K562 (cell line): ENCODE data around the gene YIPF2. TPM values are rescaled to one million over a fixed set of nuclear protein-coding genes. Genes with fewer than 3 reads are reported as not detected.

Source experiments
- ATAC-seq: fragments of 200-7000 bp; cut with Tn5 transposase; 3 replicates; pipeline ENCODE4 v1.9.1; 2020; ENCODE audit warnings: moderate library complexity
- Bru-seq: library from RNA; stranded (reverse); fragments of 400-500 nt; gene quantifications from one replicate; lab custom pipeline; 2021; lab: Mats Ljungman, UMichigan
- BruChase-seq, 2 experiments: library from RNA; stranded (reverse); fragments of 400-500 nt; gene quantifications; one replicate each; lab custom pipeline; 2021; lab: Mats Ljungman, UMichigan
- BruUV-seq: library from RNA; stranded (reverse); fragments of 400-500 nt; replicated peaks from 2 replicates; lab custom pipeline; 2021; lab: Mats Ljungman, UMichigan
- CTCF ChIA-PET: fragments of 300-600 bp; formaldehyde crosslinking; extraction: SDS; loops from one replicate; lab custom pipeline; 2021; ENCODE audit warnings: low intra/inter-chr PET ratio; lab: Yijun Ruan, JAX
- POLR2A ChIA-PET: fragments of 300-600, 350-650 bp; sonication (Branson Sonifier 250); formaldehyde crosslinking; extraction: SDS; loops from one replicate; lab custom pipeline; 2021; ENCODE audit warnings: antibody characterized with exemption, inconsistent platforms; lab: Yijun Ruan, JAX
- DNase-seq, 4 experiments: peaks; one replicate each; pipeline versions ENCODE4 v3.0.0 to v3.0.0-alpha.2; 2011 to 2018; ENCODE audit warnings: low spot score in 3 of 4, mixed read lengths in 3 of 4; ENCODE audit errors: extremely low read depth in 1 of 4
- FAIRE-seq: peaks from 2 replicates; lab custom pipeline; 2011; peaks lifted over from hg19 to GRCh38; lab: Jason Lieb, UNC
- H2AFZ ChIP-seq: 2 replicates; pipeline ENCODE4 v1.6.0; 2011; ENCODE audit warnings: low read depth, low read length, control low read depth, inconsistent platforms
- H3K27ac ChIP-seq: fragments of 200-600 bp; 3 replicates; pipeline ENCODE4 v1.8.0; 2011; ENCODE audit warnings: low read depth, mild to moderate bottlenecking, control low read depth, inconsistent platforms, low read length, moderate library complexity, mixed read lengths; ENCODE audit errors: extremely low read depth
- H3K27me3 ChIP-seq, 2 experiments: fragments of 300-600 bp in 1 of 2; 2 replicates in 1 of 2; 3 replicates in 1 of 2; pipeline versions ENCODE4 v1.6.0 to v1.8.0; 2011; ENCODE audit warnings: inconsistent platforms in 2 of 2, low read length in 2 of 2, mild to moderate bottlenecking in 1 of 2, mixed read lengths in 1 of 2, moderate library complexity in 1 of 2; ENCODE audit not compliant: control insufficient read depth in 2 of 2, insufficient read depth in 2 of 2
- H3K36me3 ChIP-seq: fragments of 300-600 bp; 3 replicates; pipeline ENCODE4 v1.8.0; 2011; ENCODE audit warnings: mild to moderate bottlenecking, low read length, inconsistent platforms; ENCODE audit not compliant: control insufficient read depth, insufficient read depth
- H3K4me1 ChIP-seq, 2 experiments: fragments of 200-600 bp in 1 of 2; replicated peaks in 1 of 2; 2 replicates in 1 of 2; 3 replicates in 1 of 2; pipeline versions ENCODE4 v1.5.1 to v1.8.0; 2011; ENCODE audit warnings: inconsistent platforms in 2 of 2, low read length in 2 of 2, mild to moderate bottlenecking in 1 of 2, mixed read lengths in 1 of 2, moderate library complexity in 1 of 2; ENCODE audit not compliant: control insufficient read depth in 2 of 2, insufficient read depth in 2 of 2
- H3K4me2 ChIP-seq: 2 replicates; pipeline ENCODE4 v1.6.1; 2011; ENCODE audit warnings: low read length, control low read depth, inconsistent platforms, mixed read lengths; ENCODE audit not compliant: insufficient read depth
- H3K4me3 ChIP-seq: fragments of 200-600 bp; sonication (generic), shearing (Covaris generic); 2 replicates; pipeline ENCODE4 v1.5.1; 2016; ENCODE audit warnings: control low read depth, inconsistent platforms
- H3K79me2 ChIP-seq: fragments of 200-600 bp; 3 replicates; pipeline ENCODE4 v1.8.0; 2011; ENCODE audit warnings: low read length, inconsistent platforms; ENCODE audit not compliant: control insufficient read depth, insufficient read depth
- H3K9ac ChIP-seq, 2 experiments: 2 replicates each; pipeline versions ENCODE4 v1.6.0 to v1.6.1; 2011; ENCODE audit warnings: low read depth in 2 of 2, low read length in 2 of 2, control low read depth in 1 of 2, inconsistent platforms in 1 of 2, mild to moderate bottlenecking in 1 of 2, mixed read lengths in 1 of 2; ENCODE audit not compliant: insufficient read depth in 1 of 2
- H3K9me1 ChIP-seq: one replicate; pipeline ENCODE4 v1.6.0; 2011; ENCODE audit warnings: inconsistent platforms, mild to moderate bottlenecking, low read length, moderate library complexity; ENCODE audit not compliant: control insufficient read depth, insufficient read depth
- H3K9me3 ChIP-seq: replicated peaks from 2 replicates; pipeline ENCODE4 v1.5.1; 2011; ENCODE audit warnings: low read depth, low read length, inconsistent platforms; ENCODE audit not compliant: control insufficient read depth, insufficient read depth
- H4K20me1 ChIP-seq: replicated peaks from 2 replicates; pipeline ENCODE4 v1.6.1; 2011; ENCODE audit warnings: low read length, inconsistent platforms, mixed read lengths; ENCODE audit not compliant: control insufficient read depth, insufficient read depth
- HOXB6 ChIP-seq: fragments of 250-450 bp; sonication (Bioruptor Pico); IDR thresholded peaks from 2 replicates; pipeline ENCODE4 v1.5.1; 2022; ENCODE audit warnings: mild to moderate bottlenecking, borderline replicate concordance
- HSF4 ChIP-seq: fragments of 250-450 bp; sonication (Bioruptor Pico); IDR thresholded peaks from 2 replicates; pipeline ENCODE4 v2.1.2; 2022; ENCODE audit warnings: mild to moderate bottlenecking, moderate library complexity, borderline replicate concordance
- LCOR ChIP-seq: sonication (generic); formaldehyde crosslinking; IDR thresholded peaks from 2 replicates; pipeline ENCODE4 v1.8.0; 2022; ENCODE audit warnings: mild to moderate bottlenecking, missing genetic modification reagents
- MCM7 ChIP-seq, 2 experiments: fragments of 450-650 bp; IDR thresholded peaks; 2 replicates each; pipeline ENCODE4 v1.6.1; 2016 to 2018
- PHTF2 ChIP-seq: fragments of 250-450 bp; sonication (Bioruptor Pico); IDR thresholded peaks from 2 replicates; pipeline ENCODE4 v1.5.0; 2021; ENCODE audit warnings: mild to moderate bottlenecking
- RBBP5 ChIP-seq: fragments of 200-600 bp; sonication (generic); IDR thresholded peaks from 2 replicates; pipeline ENCODE4 v1.6.1; 2012; ENCODE audit warnings: borderline replicate concordance, mild to moderate bottlenecking, low read length, control low read depth, inconsistent platforms; ENCODE audit not compliant: insufficient read depth, poor library complexity, severe bottlenecking
- ZFP36 ChIP-seq: fragments of 150-350 bp; IDR thresholded peaks from 2 replicates; pipeline ENCODE4 v1.6.1; 2018; ENCODE audit warnings: low read length, low read depth; ENCODE audit not compliant: partially characterized antibody
- ZNF12 ChIP-seq: sonication (generic); formaldehyde crosslinking; IDR thresholded peaks from 2 replicates; pipeline ENCODE4 v1.4.0; 2020; ENCODE audit warnings: mild to moderate bottlenecking, missing genetic modification reagents
- ZNF586 ChIP-seq: fragments of 450-650 bp; formaldehyde crosslinking; conservative IDR thresholded peaks from 2 replicates; pipeline ENCODE4 v1.4.0; 2020; ENCODE audit warnings: mild to moderate bottlenecking, moderate library complexity
- WGBS: fragments of 100-300 bp; shearing (Covaris generic); methylation state at CpG from one replicate; pipeline ENCODE4 v1.1.6; 2016; ENCODE audit warnings: low coverage, mixed read lengths; ENCODE audit not compliant: insufficient coverage; ENCODE audit errors: missing lambda C conversion rate; 5-methylcytosine and 5-hydroxymethylcytosine counted together
- in situ Hi-C: fragments of 300-500 bp; cut with MboI; formaldehyde crosslinking; loops from 4 replicates; pipeline ENCODE4 v1.15.0; 2018; ENCODE audit warnings: inconsistent platforms, mixed read lengths
- intact Hi-C: fragments of 100-400 bp; cut with micrococcal nuclease; formaldehyde crosslinking; loops from 2 replicates; pipeline ENCODE4 v1.14.2; 2022
- long read RNA-seq, 3 experiments: library from polyadenylated mRNA in 2 of 3; library from RNA in 1 of 3; unstranded in 2 of 3; stranded (forward) in 1 of 3; transcript quantifications; one replicate each; pipeline ENCODE4 v2.0.0, GENCODE V29; 2019 to 2022
- polyA minus RNA-seq, 3 experiments: library from RNA; depleted of rRNA, polyadenylated mRNA; stranded (reverse); fragments of >200 nt; gene quantifications; 2 replicates each; pipeline ENCODE4 v1.2.3, GENCODE V29; 2011
- polyA plus RNA-seq, 8 experiments: library from polyadenylated mRNA; depleted of rRNA in 4 of 8; stranded (reverse) in 5 of 8; unstranded in 3 of 8; fragments of >200 nt; fragmentation: Nextera tagmentation in 2 of 8; fragmentation: Illumina TruSeq in 1 of 8; extraction: Ambion mirVana in 2 of 8; extraction: Trizol in 1 of 8; gene quantifications; 2 replicates each; pipeline versions ENCODE4 v1.2.1 to v1.2.3, GENCODE V29; 2011 to 2014; ENCODE audit warnings: inconsistent platforms in 1 of 8, missing spikeins in 1 of 8
- total RNA-seq, 7 experiments: library from RNA; depleted of rRNA in 6 of 7; stranded (reverse); fragments of >200 nt in 6 of 7; fragmentation: Illumina TruSeq in 2 of 7; extraction: Trizol in 2 of 7; gene quantifications; 2 replicates each; pipeline versions ENCODE4 v1.2.1 to v1.2.3, GENCODE V29; 2011 to 2021; ENCODE audit warnings: low replicate concordance in 1 of 7
- TF ChIP-seq, protein P1 (sequence below): fragments of 450-650 bp; IDR thresholded peaks from 2 replicates; pipeline ENCODE4 v1.6.1; 2018; ENCODE audit not compliant: partially characterized antibody

YIPF2 gene
- 41.8 and 150 TPM in 2 replicates for total RNA-seq (2011; cell fraction: chromatin; rRNA removed; ENCODE audit: low replicate concordance)
- 200 and 225 TPM in 2 replicates for total RNA-seq (2011; cell fraction: nucleolus; rRNA removed)
- 96.4 and 107 TPM in 2 replicates for total RNA-seq (2011; cell fraction: nucleoplasm; rRNA removed)
- 65.2 and 80.4 TPM in 2 replicates for total RNA-seq (2014; rRNA removed)
- 10.3 and 12.1 TPM in 2 replicates for total RNA-seq (2014; rRNA removed; fragmentation: Illumina TruSeq; extraction: Trizol)
- 31.6 and 32.5 TPM in 2 replicates for total RNA-seq (2015; rRNA removed; fragmentation: Illumina TruSeq; extraction: Trizol)
- 51.6 and 56.3 TPM in 2 replicates for total RNA-seq (2021)
- 40.5 and 69.1 TPM in 2 replicates for polyA plus RNA-seq (2011; rRNA removed)
- 114 and 210 TPM in 2 replicates for polyA plus RNA-seq (2011; cell fraction: cytosol; rRNA removed)
- 175 and 177 TPM in 2 replicates for polyA plus RNA-seq (2011; cell fraction: nucleus; rRNA removed)
- polyA plus RNA-seq (2012) = 41.2 and 77.2 TPM in 2 replicates
- polyA plus RNA-seq (2014; fragmentation: Illumina TruSeq; extraction: Trizol) = 20.4 and 44.1 TPM in 2 replicates
- polyA plus RNA-seq (2014; fragmentation: Nextera tagmentation; extraction: Ambion mirVana) = 1 to 10 TPM; 1.3 to 2.2 TPM
- polyA plus RNA-seq (2014; rRNA removed) = 64.3 and 74.2 TPM in 2 replicates
- 15.6 and 19.6 TPM in 2 replicates for polyA minus RNA-seq (2011; rRNA and poly(A)+ RNA removed)
- 56.2 and 63.8 TPM in 2 replicates for polyA minus RNA-seq (2011; cell fraction: cytosol; rRNA and poly(A)+ RNA removed)
- polyA minus RNA-seq (2011; cell fraction: nucleus; rRNA and poly(A)+ RNA removed) = 26.0 and 30.7 TPM in 2 replicates
- percentile 70 among the genes with signal in this experiment for Bru-seq, nascent RNA
- percentile 67 among the genes with signal in this experiment for BruChase-seq, experiment 1, labeled RNA remaining after a 2-hour chase
- BruChase-seq, experiment 2, labeled RNA remaining after a 6-hour chase = percentile 74 among the genes with signal in this experiment
- long read RNA-seq, experiment 1, transcript YIPF2-204 (10 exons, 1,550 nt) = major isoform, 32 of 185 reads
- long read RNA-seq, experiment 1, transcript YIPF2-201 (10 exons, 2,087 nt) = minor isoform, 25 of 185 reads
- long read RNA-seq, experiment 1, partial matches to known transcripts = 14 of 185 reads
- long read RNA-seq, experiment 1, other reads (novel, unspliced or antisense) = 111 of 185 reads
- long read RNA-seq, experiment 2, transcript YIPF2-204 (10 exons, 1,550 nt) = major isoform, 16 of 47 reads
- long read RNA-seq, experiment 2, transcript YIPF2-201 (10 exons, 2,087 nt) = minor isoform, 5 of 47 reads
- long read RNA-seq, experiment 2, partial matches to known transcripts = 8 of 47 reads
- long read RNA-seq, experiment 2, other reads (novel, unspliced or antisense) = 18 of 47 reads
- long read RNA-seq, experiment 3, transcript YIPF2-204 (10 exons, 1,550 nt) = major isoform, 20 of 43 reads
- long read RNA-seq, experiment 3, partial matches to known transcripts = 3 of 43 reads
- long read RNA-seq, experiment 3, other reads (novel, unspliced or antisense) = 16 of 43 reads

DNA sequence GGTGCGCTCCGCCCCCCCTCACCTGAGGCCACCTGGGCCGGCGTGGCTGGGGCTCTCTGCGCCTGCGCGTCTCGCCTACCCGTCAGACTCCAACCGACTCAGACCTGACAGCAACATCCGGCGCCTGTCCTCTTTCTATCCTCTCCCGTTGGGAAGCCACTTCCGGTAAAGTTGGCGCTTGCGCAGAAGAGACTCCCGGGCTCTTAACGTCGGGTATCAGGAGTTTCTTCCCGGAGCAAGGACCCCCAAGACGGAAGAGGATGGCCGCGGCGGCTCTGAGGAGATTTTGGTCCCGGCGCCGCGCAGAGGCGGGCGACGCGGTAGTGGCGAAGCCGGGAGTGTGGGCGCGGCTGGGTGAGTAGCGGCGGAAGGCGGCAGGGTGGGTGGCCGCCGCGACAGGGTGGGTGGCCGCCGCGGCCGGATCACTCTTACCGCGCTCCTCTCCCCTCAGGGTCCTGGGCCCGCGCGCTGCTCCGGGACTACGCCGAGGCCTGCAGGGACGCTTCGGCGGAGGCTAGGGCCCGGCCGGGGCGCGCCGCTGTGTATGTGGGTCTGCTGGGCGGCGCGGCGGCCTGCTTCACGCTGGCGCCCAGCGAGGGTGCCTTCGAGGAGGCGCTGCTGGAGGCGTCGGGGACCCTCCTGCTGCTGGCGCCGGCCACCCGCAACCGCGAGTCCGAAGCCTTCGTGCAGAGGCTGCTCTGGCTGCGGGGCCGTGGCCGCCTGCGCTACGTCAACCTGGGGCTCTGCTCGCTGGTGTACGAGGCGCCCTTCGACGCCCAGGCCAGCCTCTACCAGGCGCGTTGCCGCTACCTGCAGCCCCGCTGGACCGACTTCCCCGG lies at the start of gene YIPF2, which contains the start of gene TIMM29:
YIPF2 (minus strand) TSS at position 77 of the 839 bp plus-strand sequence. CDS start 229 bp downstream, outside the sequence.
TIMM29 (plus strand) TSS at position 249 of the 839 bp plus-strand sequence; CDS start at position 261, 12 bp downstream.
- 1% methylated on average over 51 of the region's 96 CpGs for WGBS
- POLR2A ChIA-PET = interaction anchor here (0.6 kb wide), 2 partner anchors 16 to 782 kb away, joined by 3 read pairs; no protein-coding TSS in a partner anchor
- TF ChIP-seq HOXB6 = no peak
- TF ChIP-seq RBBP5 = peak; percentile 99
- TF ChIP-seq ZNF12 (CRISPR knock-in tag) = no peak
- no peak for TF ChIP-seq MCM7 (IDR thresholded peaks at IDR 0.05)
- TF ChIP-seq ZNF586 (CRISPR knock-in tag) = no peak
- TF ChIP-seq, protein P1, sequence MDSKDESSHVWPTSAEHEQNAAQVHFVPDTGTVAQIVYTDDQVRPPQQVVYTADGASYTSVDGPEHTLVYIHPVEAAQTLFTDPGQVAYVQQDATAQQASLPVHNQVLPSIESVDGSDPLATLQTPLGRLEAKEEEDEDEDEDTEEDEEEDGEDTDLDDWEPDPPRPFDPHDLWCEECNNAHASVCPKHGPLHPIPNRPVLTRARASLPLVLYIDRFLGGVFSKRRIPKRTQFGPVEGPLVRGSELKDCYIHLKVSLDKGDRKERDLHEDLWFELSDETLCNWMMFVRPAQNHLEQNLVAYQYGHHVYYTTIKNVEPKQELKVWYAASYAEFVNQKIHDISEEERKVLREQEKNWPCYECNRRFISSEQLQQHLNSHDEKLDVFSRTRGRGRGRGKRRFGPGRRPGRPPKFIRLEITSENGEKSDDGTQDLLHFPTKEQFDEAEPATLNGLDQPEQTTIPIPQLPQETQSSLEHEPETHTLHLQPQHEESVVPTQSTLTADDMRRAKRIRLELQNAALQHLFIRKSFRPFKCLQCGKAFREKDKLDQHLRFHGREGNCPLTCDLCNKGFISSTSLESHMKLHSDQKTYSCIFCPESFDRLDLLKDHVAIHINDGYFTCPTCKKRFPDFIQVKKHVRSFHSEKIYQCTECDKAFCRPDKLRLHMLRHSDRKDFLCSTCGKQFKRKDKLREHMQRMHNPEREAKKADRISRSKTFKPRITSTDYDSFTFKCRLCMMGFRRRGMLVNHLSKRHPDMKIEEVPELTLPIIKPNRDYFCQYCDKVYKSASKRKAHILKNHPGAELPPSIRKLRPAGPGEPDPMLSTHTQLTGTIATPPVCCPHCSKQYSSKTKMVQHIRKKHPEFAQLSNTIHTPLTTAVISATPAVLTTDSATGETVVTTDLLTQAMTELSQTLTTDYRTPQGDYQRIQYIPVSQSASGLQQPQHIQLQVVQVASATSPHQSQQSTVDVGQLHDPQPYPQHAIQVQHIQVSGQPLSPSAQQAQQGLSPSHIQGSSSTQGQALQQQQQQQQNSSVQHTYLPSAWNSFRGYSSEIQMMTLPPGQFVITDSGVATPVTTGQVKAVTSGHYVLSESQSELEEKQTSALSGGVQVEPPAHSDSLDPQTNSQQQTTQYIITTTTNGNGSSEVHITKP = no peak
- TF ChIP-seq ZFP36 = peak; percentile 18
- 0 out of 2 replicates have a peak, but pooled peaks have one; percentile 35 for TF ChIP-seq LCOR (CRISPR knock-in tag)
- no peak for TF ChIP-seq HSF4 (CRISPR knock-in tag)
- no peak for TF ChIP-seq PHTF2

More for the DNA sequence above, at the start of gene YIPF2, which contains the start of gene TIMM29:
- H3K36me3 ChIP-seq = peaks cover 47% of the 10 kb centered on the region
- peak within 1 kb of the TSS; percentile 93 for H3K4me3 ChIP-seq
- BruUV-seq = no TSS peak
- in situ Hi-C loops (no loop called here), intact Hi-C loops (loop anchor here (5.0 kb wide), 1 partner anchor 56 kb away; the partner anchor contains the start of gene CARM1)
- peak within 1 kb of the TSS; percentile 78 for H3K27ac ChIP-seq
- H2AFZ ChIP-seq = peak within 1 kb of the TSS; percentile 83
- peak within 1 kb of the TSS; percentile 97 for H3K4me2 ChIP-seq
- peak; percentile 95 for FAIRE-seq
- H3K9me1 ChIP-seq = no peaks in the 10 kb centered on the region
- H4K20me1 ChIP-seq = peaks cover 3% of the 10 kb centered on the region; the same call in 1 of the 2 replicates
- H3K27me3 ChIP-seq = no peaks in the 10 kb centered on the region
- peaks cover 6 to 28% of the 10 kb centered on the region in 2 experiments; a peak in 4 of 5 replicates for H3K4me1 ChIP-seq
- peak within 1 kb of the TSS; percentile 88 to 99 for H3K9ac ChIP-seq
- peaks cover 39% of the 10 kb centered on the region for H3K79me2 ChIP-seq
- H3K9me3 ChIP-seq = no peaks in the 10 kb centered on the region
- peak; percentile 94 for ATAC-seq
- CTCF ChIA-PET = interaction anchor here (0.6 to 0.7 kb wide), 2 partner anchors 49 to 86 kb away, joined by 3 to 4 read pairs; no protein-coding TSS in a partner anchor
- peak; percentile 94 to 99 (median 96) for DNase-seq
